HFF-Myc (cell line): ENCODE results near the gene POU1F1.

ENCODE experiments used
- DNase-seq: peaks from one replicate; pipeline ENCODE4 v3.0.0-alpha.2; 2011; ENCODE audit warnings: low read depth; ENCODE audit errors: extremely low read depth
- H3K4me3 ChIP-seq: replicated peaks from 2 replicates; pipeline ENCODE4 v1.5.1; 2011; ENCODE audit warnings: low read depth, mild to moderate bottlenecking, control low read depth, low read length
- TF ChIP-seq, protein P1 (sequence below): IDR thresholded peaks from 2 replicates; pipeline ENCODE4 v1.5.1; 2012; ENCODE audit warnings: mild to moderate bottlenecking, low read depth, low read length, control low read depth; ENCODE audit errors: missing control alignments

The POU1F1 gene

DNA sequence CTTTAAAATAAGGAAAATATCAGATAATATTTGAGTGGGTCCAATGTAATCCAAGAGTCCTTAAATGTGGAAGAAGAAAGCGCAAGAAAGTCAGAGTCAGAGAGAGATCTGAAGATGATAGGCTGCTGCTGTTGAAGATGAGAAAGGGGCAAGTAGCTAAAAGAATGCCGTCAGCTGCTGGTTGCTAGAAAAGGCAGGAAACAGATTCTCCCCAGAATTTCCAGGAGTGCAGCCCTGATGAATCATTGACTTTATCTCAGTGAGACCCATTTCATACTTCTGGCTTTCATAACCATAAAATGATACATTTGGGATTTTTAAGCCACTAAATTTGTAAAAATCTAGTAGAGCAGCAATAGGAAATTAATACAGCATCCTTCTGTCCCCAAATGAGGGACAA is 56.8 kb downstream of the POU1F1 start:
- DNase-seq, result no peak
- TF ChIP-seq, protein P1, sequence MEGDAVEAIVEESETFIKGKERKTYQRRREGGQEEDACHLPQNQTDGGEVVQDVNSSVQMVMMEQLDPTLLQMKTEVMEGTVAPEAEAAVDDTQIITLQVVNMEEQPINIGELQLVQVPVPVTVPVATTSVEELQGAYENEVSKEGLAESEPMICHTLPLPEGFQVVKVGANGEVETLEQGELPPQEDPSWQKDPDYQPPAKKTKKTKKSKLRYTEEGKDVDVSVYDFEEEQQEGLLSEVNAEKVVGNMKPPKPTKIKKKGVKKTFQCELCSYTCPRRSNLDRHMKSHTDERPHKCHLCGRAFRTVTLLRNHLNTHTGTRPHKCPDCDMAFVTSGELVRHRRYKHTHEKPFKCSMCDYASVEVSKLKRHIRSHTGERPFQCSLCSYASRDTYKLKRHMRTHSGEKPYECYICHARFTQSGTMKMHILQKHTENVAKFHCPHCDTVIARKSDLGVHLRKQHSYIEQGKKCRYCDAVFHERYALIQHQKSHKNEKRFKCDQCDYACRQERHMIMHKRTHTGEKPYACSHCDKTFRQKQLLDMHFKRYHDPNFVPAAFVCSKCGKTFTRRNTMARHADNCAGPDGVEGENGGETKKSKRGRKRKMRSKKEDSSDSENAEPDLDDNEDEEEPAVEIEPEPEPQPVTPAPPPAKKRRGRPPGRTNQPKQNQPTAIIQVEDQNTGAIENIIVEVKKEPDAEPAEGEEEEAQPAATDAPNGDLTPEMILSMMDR, result no peak
- H3K4me3 ChIP-seq, result no peak overlapping the region

GRCh38 chr3:87218560-87218959 is 57.8 kb downstream of the POU1F1 start:
- TF ChIP-seq, protein P1, result no peak
- no peak overlapping the region for H3K4me3 ChIP-seq
- no peak for DNase-seq
